ENCODE data around the gene ZIC5. TPM values are rescaled to one million over a fixed set of nuclear protein-coding genes. Genes with fewer than 3 reads are reported as not detected.

ZIC5 gene
- total and polyA plus RNA-seq, 8 donors: not detected

GRCh38 chr13:99923877-99924582 lies 47.5 kb downstream of the ZIC5 start:
- Histone ChIP-seq H3K27me3 (peaks cover 0 to 61% (median 8%) of the 10 kb centered on the region in 3 donors), H3K4me3 (no peak overlapping the region), H3K9me3 (no peaks in the 10 kb centered on the region), H3K4me1 (peaks cover 0 to 5% (median 0%) of the 10 kb centered on the region in 4 donors), H3K27ac (no peak overlapping the region), H3K36me3 (no peaks in the 10 kb centered on the region)
- TF ChIP-seq POLR2AphosphoS5 (IDR thresholded peaks at IDR 0.05) (no peak), EP300 (IDR thresholded peaks at IDR 0.05) (no peak), POLR2A (IDR thresholded peaks at IDR 0.05) (no peak)
- TF ChIP-seq, protein P1, sequence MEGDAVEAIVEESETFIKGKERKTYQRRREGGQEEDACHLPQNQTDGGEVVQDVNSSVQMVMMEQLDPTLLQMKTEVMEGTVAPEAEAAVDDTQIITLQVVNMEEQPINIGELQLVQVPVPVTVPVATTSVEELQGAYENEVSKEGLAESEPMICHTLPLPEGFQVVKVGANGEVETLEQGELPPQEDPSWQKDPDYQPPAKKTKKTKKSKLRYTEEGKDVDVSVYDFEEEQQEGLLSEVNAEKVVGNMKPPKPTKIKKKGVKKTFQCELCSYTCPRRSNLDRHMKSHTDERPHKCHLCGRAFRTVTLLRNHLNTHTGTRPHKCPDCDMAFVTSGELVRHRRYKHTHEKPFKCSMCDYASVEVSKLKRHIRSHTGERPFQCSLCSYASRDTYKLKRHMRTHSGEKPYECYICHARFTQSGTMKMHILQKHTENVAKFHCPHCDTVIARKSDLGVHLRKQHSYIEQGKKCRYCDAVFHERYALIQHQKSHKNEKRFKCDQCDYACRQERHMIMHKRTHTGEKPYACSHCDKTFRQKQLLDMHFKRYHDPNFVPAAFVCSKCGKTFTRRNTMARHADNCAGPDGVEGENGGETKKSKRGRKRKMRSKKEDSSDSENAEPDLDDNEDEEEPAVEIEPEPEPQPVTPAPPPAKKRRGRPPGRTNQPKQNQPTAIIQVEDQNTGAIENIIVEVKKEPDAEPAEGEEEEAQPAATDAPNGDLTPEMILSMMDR (IDR thresholded peaks at IDR 0.05): no peak
- DNase-seq: no peak
- 77 to 96% (median 92%) methylated on average over 6 of the region's 6 CpGs for WGBS, 5 donors
- intact Hi-C loops (cut with DNase I; ENCODE audit: low total_unique reads): no loop called here

DNA sequence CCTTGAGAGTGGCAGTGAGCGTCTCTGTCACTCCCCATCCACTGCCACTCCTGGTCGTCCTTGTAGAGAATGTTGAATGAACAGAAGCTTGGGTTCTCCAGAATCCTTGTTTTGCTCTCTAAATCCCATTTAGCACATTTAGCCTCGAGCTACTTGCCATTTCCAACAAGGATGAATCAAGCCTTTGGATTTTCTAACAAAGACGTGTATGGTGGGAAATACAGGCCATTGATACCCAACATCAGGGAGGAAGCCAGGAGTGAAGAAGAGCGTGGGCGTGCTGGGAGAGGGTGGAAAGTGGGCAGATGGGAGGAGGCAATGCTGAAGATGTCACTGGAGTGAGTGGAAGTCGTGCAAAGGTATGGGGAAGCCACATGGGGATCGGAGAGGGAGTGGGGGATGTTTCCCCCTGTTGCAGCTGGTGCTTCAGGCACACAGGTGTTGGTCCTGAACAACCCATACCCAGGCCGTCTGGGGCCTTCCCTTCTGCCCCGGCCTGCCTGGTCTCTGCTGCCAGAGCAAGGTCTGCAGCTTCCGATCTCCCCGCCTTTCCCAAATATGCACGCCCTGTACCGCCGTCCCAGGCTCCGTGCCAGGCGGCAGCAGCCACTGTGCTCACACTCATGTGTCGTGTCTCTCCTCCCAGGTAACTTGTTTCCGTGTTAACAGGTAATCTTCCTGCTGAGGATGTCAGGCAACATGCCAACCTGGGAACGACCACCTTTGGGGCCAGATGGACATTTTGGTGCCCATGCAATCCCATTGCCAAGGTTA lies 48.7 kb downstream of the ZIC5 start:
- intact Hi-C loops (cut with DNase I; ENCODE audit: low total_unique reads): no loop called here
- 41 to 57% (median 54%) methylated on average over 18 to 20 of the region's 20 CpGs for WGBS, 5 donors
- DNase-seq: peak; percentile 21 to 78
- no peak for TF ChIP-seq EP300 (IDR thresholded peaks at IDR 0.05)
- TF ChIP-seq POLR2AphosphoS5 (IDR thresholded peaks at IDR 0.05): peak in 1 of 3 donors; percentile 23
- TF ChIP-seq, protein P1 (IDR thresholded peaks at IDR 0.05): no peak
- no peak overlapping the region for H3K27ac ChIP-seq
- H3K4me1 ChIP-seq: peaks cover 0 to 5% (median 0%) of the 10 kb centered on the region in 4 donors
- no peaks in the 10 kb centered on the region for H3K36me3 ChIP-seq
- H3K27me3 ChIP-seq: peaks cover 0 to 49% (median 8%) of the 10 kb centered on the region in 3 donors
- no peak overlapping the region for H3K4me3 ChIP-seq
- no peaks in the 10 kb centered on the region for H3K9me3 ChIP-seq

GRCh38 chr13:99919132-99919531 lies 52.4 kb downstream of the ZIC5 start:
- H3K27ac ChIP-seq: no peak overlapping the region
- no peak for DNase-seq
- intact Hi-C loops (cut with DNase I; ENCODE audit: low total_unique reads): loop anchor here (10.0 kb wide), 2 partner anchors 316 to 596 kb away; no protein-coding TSS in a partner anchor
- H3K4me3 ChIP-seq: no peak overlapping the region
- no peaks in the 10 kb centered on the region for H3K4me1 ChIP-seq
- no peaks in the 10 kb centered on the region for H3K36me3 ChIP-seq
- 48 to 76% (median 67%) methylated on average over 2 of the region's 2 CpGs for WGBS, 5 donors
- peaks cover 0 to 46% (median 4%) of the 10 kb centered on the region in 3 donors for H3K27me3 ChIP-seq
- no peaks in the 10 kb centered on the region for H3K9me3 ChIP-seq
- no peak for TF ChIP-seq EP300 (IDR thresholded peaks at IDR 0.05)
- TF ChIP-seq, protein P1 (IDR thresholded peaks at IDR 0.05): no peak
- no peak for TF ChIP-seq POLR2AphosphoS5 (IDR thresholded peaks at IDR 0.05)
- no peak for TF ChIP-seq POLR2A (IDR thresholded peaks at IDR 0.05)

GRCh38 chr13:99916366-99917103 lies 55.0 kb downstream of the ZIC5 start:
- 38 to 47% (median 42%) methylated on average over 10 of the region's 10 CpGs for WGBS, 5 donors
- TF ChIP-seq, protein P1 (IDR thresholded peaks at IDR 0.05): peak in 5 of 7 experiments; percentile 66 to 94 (median 79)
- peak in 1 of 3 donors; percentile 43 for TF ChIP-seq POLR2AphosphoS5 (IDR thresholded peaks at IDR 0.05)
- no peak for TF ChIP-seq EP300 (IDR thresholded peaks at IDR 0.05)
- no peak for TF ChIP-seq POLR2A (IDR thresholded peaks at IDR 0.05)
- no peaks in the 10 kb centered on the region for H3K9me3 ChIP-seq
- H3K36me3 ChIP-seq: no peaks in the 10 kb centered on the region
- peak in 1 of 2 donors; percentile 77 for DNase-seq
- H3K4me1 ChIP-seq: peaks cover 0 to 4% (median 0%) of the 10 kb centered on the region in 4 donors
- intact Hi-C loops (cut with DNase I; ENCODE audit: low total_unique reads): loop anchor here (10.0 kb wide), 2 partner anchors 318 to 598 kb away; no protein-coding TSS in a partner anchor
- H3K27me3 ChIP-seq: peaks cover 0 to 45% (median 4%) of the 10 kb centered on the region in 3 donors
- H3K4me3 ChIP-seq: no peak overlapping the region
- no peak overlapping the region for H3K27ac ChIP-seq
